Choroid plexus epithelial cell (primary cell): ENCODE results near the gene PLPP3.

ENCODE experiments used
- DNase-seq: peaks from one replicate; pipeline ENCODE4 v3.0.0-alpha.2; 2010; ENCODE audit warnings: low read depth
- H3K4me3 ChIP-seq: 2 replicates; pipeline ENCODE4 v1.5.1; 2011; ENCODE audit warnings: low read depth, mild to moderate bottlenecking, control low read depth, low read length, moderate library complexity
- TF ChIP-seq, protein P1 (sequence below): conservative IDR thresholded peaks from 2 replicates; pipeline ENCODE4 v1.5.1; 2011; ENCODE audit warnings: low read depth, mild to moderate bottlenecking, control low read depth, inconsistent platforms, low read length, moderate library complexity

PLPP3 gene

GRCh38 chr1:56483104-56483503 is 96.3 kb downstream of the PLPP3 start:
- H3K4me3 ChIP-seq: no peak overlapping the region
- TF ChIP-seq, protein P1, sequence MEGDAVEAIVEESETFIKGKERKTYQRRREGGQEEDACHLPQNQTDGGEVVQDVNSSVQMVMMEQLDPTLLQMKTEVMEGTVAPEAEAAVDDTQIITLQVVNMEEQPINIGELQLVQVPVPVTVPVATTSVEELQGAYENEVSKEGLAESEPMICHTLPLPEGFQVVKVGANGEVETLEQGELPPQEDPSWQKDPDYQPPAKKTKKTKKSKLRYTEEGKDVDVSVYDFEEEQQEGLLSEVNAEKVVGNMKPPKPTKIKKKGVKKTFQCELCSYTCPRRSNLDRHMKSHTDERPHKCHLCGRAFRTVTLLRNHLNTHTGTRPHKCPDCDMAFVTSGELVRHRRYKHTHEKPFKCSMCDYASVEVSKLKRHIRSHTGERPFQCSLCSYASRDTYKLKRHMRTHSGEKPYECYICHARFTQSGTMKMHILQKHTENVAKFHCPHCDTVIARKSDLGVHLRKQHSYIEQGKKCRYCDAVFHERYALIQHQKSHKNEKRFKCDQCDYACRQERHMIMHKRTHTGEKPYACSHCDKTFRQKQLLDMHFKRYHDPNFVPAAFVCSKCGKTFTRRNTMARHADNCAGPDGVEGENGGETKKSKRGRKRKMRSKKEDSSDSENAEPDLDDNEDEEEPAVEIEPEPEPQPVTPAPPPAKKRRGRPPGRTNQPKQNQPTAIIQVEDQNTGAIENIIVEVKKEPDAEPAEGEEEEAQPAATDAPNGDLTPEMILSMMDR: no peak
- no peak for DNase-seq

GRCh38 chr1:56482486-56482885 is 96.9 kb downstream of the PLPP3 start:
- no peak overlapping the region for H3K4me3 ChIP-seq
- DNase-seq: no peak
- TF ChIP-seq, protein P1: no peak

DNA sequence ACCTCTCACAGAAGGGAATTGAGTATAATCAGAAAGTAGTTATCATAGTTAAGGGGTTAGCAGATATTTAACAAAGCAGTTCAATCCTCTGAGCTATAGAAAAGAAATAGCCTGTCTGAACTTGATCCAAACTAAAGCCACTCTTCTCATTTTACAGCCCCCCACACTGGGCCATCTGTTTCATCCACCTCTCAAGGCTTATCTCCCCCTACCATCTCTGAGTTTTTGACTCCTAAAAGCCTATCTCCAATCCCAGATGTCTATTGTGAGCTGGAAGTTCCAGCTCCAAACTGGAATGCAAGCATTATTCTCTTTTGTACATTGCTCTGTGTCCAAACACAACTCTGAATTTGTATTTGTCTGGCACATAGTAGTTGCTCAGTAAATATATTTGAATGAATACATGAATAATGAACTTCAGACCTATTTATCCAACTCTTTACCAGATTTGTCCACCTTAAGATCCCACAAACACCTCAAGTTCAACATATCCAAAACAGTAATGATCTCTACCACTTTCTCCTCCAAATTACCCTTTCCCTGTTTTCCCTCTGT is 98.1 kb downstream of the PLPP3 start:
- no peak for DNase-seq
- TF ChIP-seq, protein P1: no peak
- no peak overlapping the region for H3K4me3 ChIP-seq

GRCh38 chr1:56478734-56479133 is 100.6 kb downstream of the PLPP3 start:
- TF ChIP-seq, protein P1: no peak
- H3K4me3 ChIP-seq: no peak overlapping the region
- DNase-seq: no peak

DNA sequence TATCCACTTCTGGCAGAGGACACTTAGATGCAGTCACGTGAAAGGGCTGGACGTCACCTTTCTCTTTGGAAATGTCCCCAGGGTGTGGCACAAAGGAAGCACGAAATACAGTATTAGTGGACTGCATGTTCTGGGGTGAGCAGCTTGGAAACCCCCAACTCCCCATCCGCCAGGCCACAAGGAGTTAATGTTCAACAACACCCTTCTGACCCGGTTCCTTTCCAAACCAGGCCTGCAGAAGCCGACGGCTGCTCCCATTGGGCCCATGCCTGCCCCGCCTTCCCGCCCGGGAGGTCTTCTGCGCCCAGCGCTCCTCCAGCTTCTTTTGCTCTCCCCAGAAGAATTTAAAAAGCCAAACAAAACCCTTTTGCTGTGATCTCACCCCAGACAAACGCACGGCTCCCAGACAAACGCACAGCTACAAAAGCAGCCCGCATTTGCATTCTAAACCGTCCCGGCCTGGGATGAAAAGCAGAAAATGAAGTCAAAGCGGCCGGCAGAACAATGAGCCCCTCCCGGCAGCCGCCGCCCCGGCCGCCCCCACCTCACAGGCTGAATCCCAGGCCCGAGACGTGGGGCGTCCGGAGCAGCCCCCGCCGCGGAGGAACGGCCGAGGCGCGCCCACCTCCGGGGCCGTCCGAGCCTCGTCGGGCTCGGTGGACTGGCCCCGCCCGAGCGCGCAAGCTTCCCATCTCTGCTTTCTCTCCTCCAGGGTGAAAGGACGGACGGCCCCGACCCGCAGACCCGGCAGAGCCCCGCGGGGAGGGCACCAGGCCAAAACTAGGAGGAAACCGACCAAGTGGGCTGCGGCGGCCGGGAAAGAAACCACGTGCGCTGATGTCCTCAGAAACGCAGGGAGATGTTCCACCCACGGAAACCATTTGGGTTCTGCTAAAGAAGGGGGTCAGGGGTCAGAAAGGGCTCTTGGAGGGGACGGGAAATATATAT is 101.9 kb downstream of the PLPP3 start:
- TF ChIP-seq, protein P1: no peak
- peak overlapping the region; percentile 64 for H3K4me3 ChIP-seq
- DNase-seq: peak; percentile 80

- H3K4me3 ChIP-seq: no peak overlapping the region
- TF ChIP-seq, protein P1: no peak
- DNase-seq: no peak
Measured at GRCh38 chr1:56473582-56474270, 105.6 kb downstream of the PLPP3 start.
